HG02973 (cell line): ENCODE measurements around the gene FBXO15.

Experiments
- ATAC-seq: cut with Tn5 transposase; IDR thresholded peaks from one replicate; pipeline ENCODE4 v1.9.1; 2021; ENCODE audit warnings: moderate library complexity; ENCODE audit not compliant: unreplicated experiment

The FBXO15 gene

DNA sequence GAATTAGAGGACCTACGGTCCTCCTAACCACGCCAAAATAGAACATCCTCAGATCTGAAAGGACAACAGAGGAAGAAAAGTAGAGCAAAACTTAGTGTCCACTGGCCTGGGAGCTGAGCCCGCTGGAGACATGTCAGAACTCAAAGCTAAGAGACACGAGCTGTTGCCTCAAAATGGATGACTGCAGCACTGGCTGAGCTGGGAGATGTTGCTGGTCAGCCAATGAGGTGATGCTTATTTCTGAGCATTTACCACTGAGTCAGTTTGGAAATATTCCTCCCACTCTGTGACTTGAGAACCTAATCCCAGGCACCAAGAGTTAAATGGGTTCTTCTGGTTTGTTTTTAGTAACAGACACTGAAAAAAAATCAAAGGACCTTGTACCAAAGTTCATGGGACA, 32.6 kb downstream of the FBXO15 start:
- no peak for ATAC-seq

GRCh38 chr18:74114116-74114515, 33.5 kb downstream of the FBXO15 start:
- no peak for ATAC-seq

- no peak for ATAC-seq
Measured at GRCh38 chr18:74113711-74114110, 33.9 kb downstream of the FBXO15 start.

GRCh38 chr18:74110976-74111375, 36.7 kb downstream of the FBXO15 start:
- ATAC-seq = no peak

DNA sequence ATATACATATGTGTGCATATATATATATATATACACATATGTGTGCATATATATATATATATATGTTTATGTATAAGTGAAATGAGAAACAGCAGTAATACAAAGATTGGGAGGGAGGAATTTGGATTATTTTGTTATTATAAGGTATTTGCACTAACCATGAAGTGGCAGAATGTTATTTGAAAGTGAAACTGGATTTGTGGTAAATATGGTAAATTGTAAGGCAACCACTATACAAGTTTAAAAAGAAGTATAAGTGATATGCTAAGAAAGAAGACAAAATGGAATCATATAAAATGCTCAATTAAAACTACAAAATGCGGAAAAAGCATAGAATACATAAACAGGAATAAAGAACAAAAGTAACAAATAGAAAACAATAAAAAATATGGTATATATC, 37.5 kb downstream of the FBXO15 start:
- ATAC-seq = no peak

GRCh38 chr18:74108460-74108859, 39.2 kb downstream of the FBXO15 start:
- ATAC-seq = no peak

DNA sequence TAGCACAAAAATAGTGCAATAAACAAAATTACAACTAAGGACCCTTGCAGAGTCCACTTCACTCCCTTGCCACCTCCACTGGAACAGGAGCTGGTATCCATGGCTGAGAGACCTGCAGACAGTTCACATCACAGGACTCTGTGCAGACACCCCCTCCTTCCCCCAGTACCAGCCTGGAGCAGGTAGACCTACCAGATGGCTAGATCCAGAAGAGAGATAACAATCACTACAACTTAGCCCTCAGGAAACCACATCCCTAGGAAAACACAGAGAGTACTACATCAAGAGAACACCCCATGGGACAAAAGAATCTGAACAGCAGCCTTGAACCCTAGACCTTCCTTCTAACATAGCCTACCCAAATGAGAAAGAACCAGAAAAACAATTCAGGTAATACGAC, 49.8 kb downstream of the FBXO15 start:
- no peak for ATAC-seq

DNA sequence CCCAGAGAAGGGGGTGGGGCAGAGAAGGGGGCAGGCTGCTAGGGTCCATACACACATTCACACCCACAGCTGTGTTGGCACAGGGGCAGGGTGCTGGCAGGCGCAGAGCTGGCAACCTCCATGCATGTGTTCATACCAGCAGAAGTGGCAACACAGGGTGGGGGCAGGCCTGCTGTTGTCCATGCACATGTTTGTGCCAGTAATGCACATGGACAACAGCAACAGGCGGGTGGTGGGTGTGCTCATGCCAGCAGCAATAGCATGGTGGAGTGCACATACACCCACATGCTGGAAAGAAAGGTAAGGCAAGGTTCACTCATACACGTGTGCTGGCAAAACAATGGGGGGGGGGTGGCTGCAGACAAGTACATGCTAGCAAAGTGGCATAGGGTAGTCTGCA, 54.7 kb downstream of the FBXO15 start:
- ATAC-seq = no peak

DNA sequence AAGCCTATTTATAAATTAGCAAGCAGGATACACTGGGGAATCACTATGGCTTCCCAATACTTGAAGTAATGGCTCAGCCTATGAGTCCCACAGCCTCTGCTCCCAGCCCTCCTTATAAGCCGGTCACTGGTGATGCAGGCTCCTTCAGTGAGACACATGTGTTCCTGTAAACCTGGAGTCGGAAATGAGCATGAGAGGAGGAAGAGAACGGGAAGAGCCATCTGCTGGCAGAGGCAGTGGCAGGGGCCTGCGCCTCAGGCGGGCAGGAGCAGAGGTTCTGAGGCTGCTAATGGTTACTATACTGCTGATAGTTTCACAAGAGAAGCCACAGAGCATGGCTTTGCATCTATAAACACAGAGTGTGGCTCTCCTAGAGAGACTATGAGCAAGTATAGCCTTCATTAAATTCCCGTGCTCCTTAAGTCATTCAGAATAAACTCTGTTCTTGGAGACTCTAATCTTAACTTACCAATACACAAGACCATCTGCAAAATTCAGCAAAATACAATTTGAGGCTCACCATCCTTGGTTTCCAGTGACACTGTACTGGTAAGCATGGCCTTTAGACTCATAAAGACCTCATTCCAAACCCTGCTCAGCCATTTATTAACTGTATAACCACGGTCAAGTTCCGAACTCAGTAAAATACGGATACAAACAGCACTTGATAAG, 63.3 kb downstream of the FBXO15 start:
- no peak for ATAC-seq

- no peak for ATAC-seq
Measured at GRCh38 chr18:74083557-74083952, 64.1 kb downstream of the FBXO15 start.

- no peak for ATAC-seq
Measured at GRCh38 chr18:74082742-74083556, 64.7 kb downstream of the FBXO15 start.

GRCh38 chr18:74081966-74082741, 65.5 kb downstream of the FBXO15 start:
- ATAC-seq = peak; percentile 72

DNA sequence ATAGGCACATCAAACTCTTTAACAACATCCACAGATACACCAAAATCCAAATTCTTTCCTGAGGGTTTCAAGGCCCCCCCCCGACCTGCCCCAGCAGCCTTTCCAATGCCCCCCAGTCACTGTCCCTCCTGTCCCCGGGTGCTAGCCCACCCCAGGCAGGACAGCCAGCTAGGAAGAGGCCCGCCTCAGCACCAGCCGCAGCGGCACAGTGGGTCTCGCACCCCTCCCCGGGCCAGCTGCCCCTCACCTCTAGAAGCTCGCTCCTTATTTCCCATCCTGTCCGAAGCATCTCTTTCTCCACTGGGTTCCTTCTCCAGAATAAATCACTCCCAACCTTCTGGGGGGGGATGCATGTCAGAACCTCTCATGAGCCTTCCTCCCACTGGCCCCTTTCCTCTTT, 69.4 kb downstream of the FBXO15 start:
- ATAC-seq = no peak

GRCh38 chr18:74074668-74075564, 72.7 kb downstream of the FBXO15 start:
- no peak for ATAC-seq

DNA sequence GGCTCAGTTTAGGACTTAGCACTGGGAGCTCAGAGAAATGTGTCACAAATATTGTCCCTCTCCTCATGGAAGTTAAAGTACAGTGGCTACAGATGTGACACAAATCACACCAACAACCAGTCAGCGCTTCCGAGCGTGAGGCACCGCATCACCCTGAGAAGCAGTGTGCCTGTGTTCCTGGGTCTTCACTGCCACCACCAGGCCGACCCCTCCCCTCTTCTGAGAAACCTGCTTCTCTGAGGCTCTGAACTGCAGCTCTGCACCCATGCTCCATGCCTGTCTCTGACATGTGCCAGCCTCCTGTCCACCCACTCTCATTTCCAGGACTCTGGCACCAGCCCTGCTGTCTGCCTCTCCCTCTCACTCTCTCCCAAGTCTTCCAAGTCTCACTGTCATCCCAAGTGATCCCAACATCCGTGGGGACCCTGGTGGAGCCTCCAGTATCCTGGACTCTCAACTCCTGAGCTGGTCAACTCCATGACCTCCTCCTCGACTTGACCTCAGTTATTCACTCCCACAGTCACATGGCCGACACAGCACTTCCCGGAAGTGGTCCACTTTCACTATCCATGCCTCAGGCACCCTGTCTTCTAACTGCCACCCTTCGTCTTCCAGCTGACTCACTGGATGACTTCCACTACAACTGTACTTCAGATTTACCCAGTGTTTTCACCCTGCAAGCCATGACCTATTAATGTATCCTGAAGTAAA, 73.5 kb downstream of the FBXO15 start:
- no peak for ATAC-seq

DNA sequence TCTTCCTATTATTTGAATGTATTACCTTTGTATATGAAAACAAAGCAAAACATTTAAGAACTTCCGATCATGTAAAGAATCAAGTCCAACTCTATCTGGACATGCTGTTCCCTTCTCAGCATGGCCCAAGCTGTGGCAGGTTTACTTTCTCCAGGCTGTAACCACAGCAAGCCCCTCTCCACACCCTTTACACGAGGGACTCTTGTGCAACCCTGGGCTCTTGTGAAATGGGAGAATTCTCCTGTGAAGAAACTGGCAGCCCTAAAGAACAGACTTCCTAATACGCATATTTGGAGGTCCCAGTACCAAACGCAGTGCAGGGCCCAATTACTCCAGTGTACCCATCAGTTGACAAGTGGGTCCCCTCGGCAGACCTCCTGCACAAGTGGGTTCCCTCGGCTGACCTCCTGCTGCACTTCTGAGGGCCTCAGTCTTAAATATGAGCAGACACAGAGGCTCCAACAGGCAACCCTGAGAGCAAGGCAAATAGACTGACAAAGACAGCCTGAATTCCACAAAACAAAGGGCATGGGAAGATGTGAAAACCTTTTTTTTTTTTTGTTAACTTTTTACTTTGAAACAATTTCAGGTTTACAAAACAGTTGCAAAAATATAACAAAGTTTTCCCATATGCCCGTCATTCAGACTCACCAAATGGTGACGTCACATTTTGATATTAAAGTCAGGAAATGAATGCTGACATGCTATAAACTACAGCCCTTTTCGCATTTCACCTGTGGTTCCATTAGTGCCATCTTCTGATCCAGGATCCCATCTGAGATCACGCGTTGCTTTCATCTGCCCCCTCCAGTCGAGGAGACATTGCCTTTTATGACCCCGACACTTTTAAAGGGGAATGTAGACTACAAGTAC, 78.2 kb downstream of the FBXO15 start:
- no peak for ATAC-seq

DNA sequence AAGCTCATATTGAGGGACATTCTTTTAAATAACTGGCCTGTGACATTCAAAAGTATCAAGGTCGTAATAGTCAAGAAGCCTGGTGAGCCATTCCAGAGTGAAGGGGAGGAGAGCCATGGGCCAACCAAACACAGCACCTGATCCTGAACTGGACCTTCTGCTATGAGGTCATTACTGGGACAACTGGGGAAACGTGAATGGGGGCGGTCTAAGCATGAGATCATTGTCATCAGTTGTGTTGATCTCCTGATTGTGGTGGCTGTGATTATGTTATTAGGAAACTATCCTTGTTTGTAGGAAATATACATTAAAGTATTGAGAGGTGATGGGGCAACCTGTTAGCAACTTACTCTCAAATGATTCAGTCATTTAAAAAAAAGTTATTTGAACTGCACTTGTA, 79.3 kb downstream of the FBXO15 start:
- no peak for ATAC-seq

GRCh38 chr18:74066018-74066417, 81.6 kb downstream of the FBXO15 start:
- no peak for ATAC-seq

DNA sequence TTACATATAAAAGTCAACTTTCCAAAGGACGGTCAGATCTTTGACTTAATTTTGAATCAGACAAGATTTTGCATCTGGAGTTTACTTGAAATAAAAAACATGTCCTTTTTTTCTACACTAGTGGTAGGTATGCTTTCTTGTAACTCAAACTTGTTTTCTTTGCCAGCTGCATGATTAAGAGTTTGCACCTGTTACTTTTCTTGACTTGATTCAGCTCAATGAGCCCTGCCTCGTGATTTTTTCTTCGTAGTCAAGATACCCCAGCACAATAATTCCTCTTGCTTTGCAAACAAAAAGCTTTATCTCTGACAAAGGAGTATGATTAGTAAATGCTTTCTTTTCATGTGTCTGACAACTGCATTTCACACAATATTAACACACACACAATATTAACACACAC, 82.3 kb downstream of the FBXO15 start:
- ATAC-seq = no peak
